GM21360 (cell line): ENCODE data around the gene ENTPD1.

ENCODE experiments used
- ATAC-seq: cut with Tn5 transposase; IDR thresholded peaks from one replicate; pipeline ENCODE4 v1.9.1; 2021; ENCODE audit warnings: mild to moderate bottlenecking, moderate library complexity; ENCODE audit not compliant: unreplicated experiment

ENTPD1 gene

GRCh38 chr10:95821720-95822119, 65.8 kb downstream of the ENTPD1 start:
- ATAC-seq = no peak

- no peak for ATAC-seq
Observed at GRCh38 chr10:95830044-95830443, 74.1 kb downstream of the ENTPD1 start.

GRCh38 chr10:95831076-95831475, 75.1 kb downstream of the ENTPD1 start:
- no peak for ATAC-seq

GRCh38 chr10:95831515-95831914, 75.6 kb downstream of the ENTPD1 start:
- ATAC-seq = no peak

GRCh38 chr10:95832216-95833041, 76.5 kb downstream of the ENTPD1 start:
- peak; percentile 82 for ATAC-seq

GRCh38 chr10:95833042-95833610, 77.2 kb downstream of the ENTPD1 start:
- ATAC-seq = no peak

- ATAC-seq = no peak
Observed at GRCh38 chr10:95834406-95834805, 78.4 kb downstream of the ENTPD1 start.

- ATAC-seq = no peak
Observed at GRCh38 chr10:95835149-95835860, 79.3 kb downstream of the ENTPD1 start.

GRCh38 chr10:95835911-95836310, 79.9 kb downstream of the ENTPD1 start:
- no peak for ATAC-seq

- ATAC-seq = no peak
Observed at GRCh38 chr10:95836610-95837355, 80.8 kb downstream of the ENTPD1 start.

GRCh38 chr10:95837356-95837776, 81.4 kb downstream of the ENTPD1 start:
- peak; percentile 37 for ATAC-seq

GRCh38 chr10:95837783-95838182, 81.8 kb downstream of the ENTPD1 start:
- peak; percentile 56 for ATAC-seq

GRCh38 chr10:95840121-95840520, 84.2 kb downstream of the ENTPD1 start:
- ATAC-seq = no peak

GRCh38 chr10:95840681-95841080, 84.7 kb downstream of the ENTPD1 start:
- no peak for ATAC-seq

GRCh38 chr10:95841661-95842498, 85.9 kb downstream of the ENTPD1 start:
- ATAC-seq = peak; percentile 32

GRCh38 chr10:95845411-95845810, 89.4 kb downstream of the ENTPD1 start:
- no peak for ATAC-seq

- ATAC-seq = no peak
Observed at GRCh38 chr10:95847007-95847406, 91.0 kb downstream of the ENTPD1 start.

GRCh38 chr10:95848841-95849240, 92.9 kb downstream of the ENTPD1 start:
- ATAC-seq = no peak

GRCh38 chr10:95850791-95851190, 94.8 kb downstream of the ENTPD1 start:
- no peak for ATAC-seq
